SK-N-SH (cell line): Measurements from ENCODE around the gene MAP3K19. TPM values are rescaled to one million over a fixed set of nuclear protein-coding genes. Genes with fewer than 3 reads are reported as not detected.
A peak's percentile ranks its signal among the peaks of the same experiment; 100 is the strongest.

Experiments used
- CTCF ChIA-PET: fragments of 300-600, 350-600 bp; formaldehyde crosslinking; extraction: SDS; loops from one replicate; lab custom pipeline; 2021; lab: Yijun Ruan, JAX
- POLR2A ChIA-PET: fragments of 350-600 bp; sonication (Branson Sonifier 250); formaldehyde crosslinking; extraction: SDS; loops from one replicate; lab custom pipeline; 2020; ENCODE audit warnings: antibody characterized with exemption, inconsistent platforms; lab: Yijun Ruan, JAX
- DNase-seq: peaks from one replicate; pipeline ENCODE4 v3.0.0; 2012
- H2AFZ ChIP-seq: fragments of 200-600 bp; sonication (generic); 2 replicates; pipeline ENCODE4 v1.8.1; 2016; ENCODE audit warnings: antibody characterized with exemption, mild to moderate bottlenecking, low read depth
- H3F3A ChIP-seq: fragments of 200-600 bp; sonication (generic); replicated peaks from 2 replicates; pipeline ENCODE3; 2016; ENCODE audit warnings: antibody characterized with exemption, mild to moderate bottlenecking; ENCODE audit not compliant: insufficient read depth
- H3K27ac ChIP-seq, 2 experiments: fragments of 200-500 bp in 1 of 2; fragments of 200-600 bp in 1 of 2; sonication (Bioruptor generic) in 1 of 2; sonication (generic), shearing (Covaris generic) in 1 of 2; 2 replicates each; pipeline versions ENCODE4 v1.5.1 to v1.6.1; 2014 to 2016; ENCODE audit warnings: low read depth in 2 of 2, inconsistent platforms in 1 of 2, low read length in 1 of 2, mild to moderate bottlenecking in 1 of 2, mixed read lengths in 1 of 2
- H3K27me3 ChIP-seq: fragments of 200-600 bp; sonication (generic), shearing (Covaris generic); 2 replicates; pipeline ENCODE4 v1.6.1; 2016; ENCODE audit warnings: mixed run types; ENCODE audit not compliant: insufficient read depth
- H3K36me3 ChIP-seq, 2 experiments: fragments of 200-500 bp in 1 of 2; fragments of 200-600 bp in 1 of 2; sonication (Bioruptor generic) in 1 of 2; sonication (generic) in 1 of 2; replicated peaks in 1 of 2; 2 replicates each; pipeline versions ENCODE3 to v1.5.1; 2014 to 2016; ENCODE audit warnings: low read length in 1 of 2, mild to moderate bottlenecking in 1 of 2; ENCODE audit not compliant: insufficient read depth in 2 of 2, control insufficient read depth in 1 of 2
- H3K4me1 ChIP-seq, 2 experiments: fragments of 200-500 bp in 1 of 2; fragments of 200-600 bp in 1 of 2; sonication (Bioruptor generic) in 1 of 2; sonication (generic), shearing (Covaris generic) in 1 of 2; 2 replicates each; pipeline versions ENCODE4 v1.5.1 to v1.6.1; 2014 to 2016; ENCODE audit warnings: low read depth in 1 of 2, low read length in 1 of 2, mixed run types in 1 of 2; ENCODE audit not compliant: insufficient read depth in 2 of 2, control insufficient read depth in 1 of 2
- H3K4me2 ChIP-seq: fragments of 200-600 bp; sonication (generic), shearing (Covaris generic); 2 replicates; pipeline ENCODE4 v1.6.1; 2017; ENCODE audit warnings: mixed run types
- H3K4me3 ChIP-seq, 2 experiments: fragments of 200-500 bp in 1 of 2; fragments of 200-600 bp in 1 of 2; sonication (Bioruptor generic) in 1 of 2; sonication (generic), shearing (Covaris generic) in 1 of 2; 2 replicates each; pipeline versions ENCODE4 v1.5.1 to v1.8.1; 2014 to 2016; ENCODE audit warnings: low read depth in 2 of 2, inconsistent platforms in 1 of 2, low read length in 1 of 2, mild to moderate bottlenecking in 1 of 2, mixed read lengths in 1 of 2, moderate library complexity in 1 of 2
- H3K79me2 ChIP-seq: fragments of 200-600 bp; sonication (generic); 2 replicates; pipeline ENCODE4 v1.8.1; 2017; ENCODE audit warnings: mild to moderate bottlenecking; ENCODE audit not compliant: insufficient read depth
- H3K9ac ChIP-seq: fragments of 200-600 bp; sonication (generic); 2 replicates; pipeline ENCODE4 v1.6.1; 2017; ENCODE audit warnings: mixed run types
- H3K9me2 ChIP-seq: fragments of 200-600 bp; sonication (generic); 2 replicates; pipeline ENCODE4 v1.6.1; 2017; ENCODE audit warnings: mixed run types
- H3K9me3 ChIP-seq: fragments of 200-600 bp; sonication (generic); 2 replicates; pipeline ENCODE4 v1.6.1; 2017; ENCODE audit warnings: mixed run types, mild to moderate bottlenecking, moderate library complexity
- H4K20me1 ChIP-seq: fragments of 200-600 bp; sonication (generic); 2 replicates; pipeline ENCODE4 v1.6.1; 2017; ENCODE audit warnings: mild to moderate bottlenecking, mixed run types; ENCODE audit not compliant: insufficient read depth
- ELF1 ChIP-seq: IDR thresholded peaks from 2 replicates; pipeline ENCODE4 v1.4.0; 2012
- EZH2phosphoT487 ChIP-seq: fragments of 200-600 bp; sonication (generic); IDR thresholded peaks from 2 replicates; pipeline ENCODE4 v1.6.1; 2017; ENCODE audit warnings: low read depth, mixed run types, mild to moderate bottlenecking, antibody characterized with exemption, moderate library complexity, borderline replicate concordance
- FOSL2 ChIP-seq: IDR thresholded peaks from 2 replicates; pipeline ENCODE4 v1.4.0; 2012; ENCODE audit warnings: low read depth, mild to moderate bottlenecking, moderate library complexity, borderline replicate concordance
- FOXJ3 ChIP-seq: sonication (generic); formaldehyde crosslinking; IDR thresholded peaks from 2 replicates; pipeline ENCODE4 v1.5.1; 2020; ENCODE audit warnings: mild to moderate bottlenecking, missing genetic modification reagents
- GATA2 ChIP-seq: sonication (generic); formaldehyde crosslinking; IDR thresholded peaks from 2 replicates; pipeline ENCODE4 v1.5.0; 2020; ENCODE audit warnings: mild to moderate bottlenecking, missing genetic modification reagents
- MEF2A ChIP-seq: IDR thresholded peaks from 2 replicates; pipeline ENCODE4 v1.4.0; 2012; ENCODE audit warnings: low read depth, borderline replicate concordance
- MXI1 ChIP-seq: IDR thresholded peaks from 2 replicates; pipeline ENCODE4 v1.6.1; 2012; ENCODE audit warnings: mild to moderate bottlenecking, low read depth, low read length, improper control_type of control experiment
- NRF1 ChIP-seq: IDR thresholded peaks from 2 replicates; pipeline ENCODE4 v1.6.1; 2012; ENCODE audit warnings: low read depth, mild to moderate bottlenecking, low read length
- POLR2AphosphoS5 ChIP-seq: IDR thresholded peaks from 2 replicates; pipeline ENCODE4 v1.6.1; 2012; ENCODE audit warnings: low read depth, low read length
- RAD21 ChIP-seq: IDR thresholded peaks from 2 replicates; pipeline ENCODE4 v1.6.1; 2012; ENCODE audit warnings: mild to moderate bottlenecking, low read length
- RFX5 ChIP-seq: IDR thresholded peaks from 2 replicates; pipeline ENCODE4 v1.6.1; 2012; ENCODE audit warnings: mild to moderate bottlenecking, improper control_type of control experiment, low read length
- TAF1 ChIP-seq: IDR thresholded peaks from 2 replicates; pipeline ENCODE4 v1.6.1; 2012; ENCODE audit warnings: low read depth, mild to moderate bottlenecking, low read length, moderate library complexity, borderline replicate concordance
- TEAD4 ChIP-seq: IDR thresholded peaks from 2 replicates; pipeline ENCODE4 v1.4.0; 2012; ENCODE audit warnings: mild to moderate bottlenecking, borderline replicate concordance; ENCODE audit not compliant: insufficient read depth
- WGBS: methylation state at CpG from one replicate; pipeline ENCODE4 v1.1.6; 2017; ENCODE audit warnings: low lambda C conversion rate; 5-methylcytosine and 5-hydroxymethylcytosine counted together
- polyA plus RNA-seq, 3 experiments: library from polyadenylated mRNA; depleted of rRNA; stranded (reverse); fragments of >200 nt; gene quantifications; 2 replicates each; pipeline ENCODE4 v1.2.3, GENCODE V29; 2012
- TF ChIP-seq, protein P1 (sequence below): fragments of 150-350 bp; IDR thresholded peaks from 2 replicates; pipeline ENCODE4 v1.6.1; 2016; ENCODE audit warnings: mild to moderate bottlenecking, low read depth, low read length
- TF ChIP-seq, protein P2 (sequence below): IDR thresholded peaks from 2 replicates; pipeline ENCODE4 v1.6.1; 2012; ENCODE audit warnings: mild to moderate bottlenecking, low read depth, low read length, moderate library complexity
- TF ChIP-seq, protein P3 (sequence below): IDR thresholded peaks from 2 replicates; pipeline ENCODE4 v1.4.0; 2012; ENCODE audit warnings: low read depth, borderline replicate concordance
- TF ChIP-seq, protein P4 (sequence below): IDR thresholded peaks from 2 replicates; pipeline ENCODE4; 2012
- TF ChIP-seq, protein P5 (sequence below): IDR thresholded peaks from 2 replicates; pipeline ENCODE4 v1.4.0; 2012; ENCODE audit warnings: low read depth, borderline replicate concordance

MAP3K19 gene
- polyA plus RNA-seq, 1 of the 3 experiments (the other 2 are of a cell fraction), result not detected

DNA sequence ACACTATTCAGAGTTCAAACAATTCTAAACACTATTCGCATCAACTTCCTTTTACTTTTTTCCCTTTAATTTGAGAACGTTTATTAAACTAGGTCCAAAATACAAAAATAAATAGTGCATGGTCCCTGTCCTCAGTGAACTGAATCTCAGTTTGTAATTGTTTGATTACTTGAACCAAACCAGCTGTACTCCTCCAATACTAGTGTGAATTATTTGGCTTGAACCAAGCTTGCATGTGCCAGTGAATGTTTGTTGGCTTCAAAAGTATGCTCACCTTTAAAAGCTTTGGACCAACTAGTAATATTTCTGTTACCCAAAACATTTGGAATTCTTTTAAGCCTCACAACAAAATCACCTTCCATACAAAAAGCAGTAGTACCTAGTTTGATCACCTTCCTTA, 113.1 kb downstream of the MAP3K19 start:
- H3K36me3 ChIP-seq, result peaks cover 40 to 62% of the 10 kb centered on the region in 2 experiments
- H3K79me2 ChIP-seq, result peaks cover 100% of the 10 kb centered on the region
- no peak overlapping the region; a peak in 1 of 4 replicates for H3K27ac ChIP-seq
- CTCF ChIA-PET, result no interaction called here
- no peak for DNase-seq
- no peaks in the 10 kb centered on the region for H3K9me2 ChIP-seq
- no peak overlapping the region for H3K9ac ChIP-seq
- H3K4me1 ChIP-seq, result peaks cover 0 to 16% of the 10 kb centered on the region in 2 experiments; a peak in 2 of 4 replicates
- 88% methylated on average over 2 of the region's 2 CpGs for WGBS
- H2AFZ ChIP-seq, result no peak overlapping the region
- H4K20me1 ChIP-seq, result peaks cover 85% of the 10 kb centered on the region
- no peaks in the 10 kb centered on the region for H3K27me3 ChIP-seq
- H3K4me3 ChIP-seq, result no peak overlapping the region
- H3F3A ChIP-seq, result peaks cover 9% of the 10 kb centered on the region
- TF ChIP-seq ELF1 (no peak), FOXJ3 (CRISPR knock-in tag) (no peak), TEAD4 (no peak), MEF2A (no peak)
- TF ChIP-seq, protein P1, sequence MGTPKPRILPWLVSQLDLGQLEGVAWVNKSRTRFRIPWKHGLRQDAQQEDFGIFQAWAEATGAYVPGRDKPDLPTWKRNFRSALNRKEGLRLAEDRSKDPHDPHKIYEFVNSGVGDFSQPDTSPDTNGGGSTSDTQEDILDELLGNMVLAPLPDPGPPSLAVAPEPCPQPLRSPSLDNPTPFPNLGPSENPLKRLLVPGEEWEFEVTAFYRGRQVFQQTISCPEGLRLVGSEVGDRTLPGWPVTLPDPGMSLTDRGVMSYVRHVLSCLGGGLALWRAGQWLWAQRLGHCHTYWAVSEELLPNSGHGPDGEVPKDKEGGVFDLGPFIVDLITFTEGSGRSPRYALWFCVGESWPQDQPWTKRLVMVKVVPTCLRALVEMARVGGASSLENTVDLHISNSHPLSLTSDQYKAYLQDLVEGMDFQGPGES, result no peak
- TF ChIP-seq, all 33 proteins: peak for 0
- POLR2A ChIA-PET, result no interaction called here
- H3K4me2 ChIP-seq, result 0 out of 2 replicates have a peak overlapping the region, but pooled peaks have one; percentile 3
- no peaks in the 10 kb centered on the region for H3K9me3 ChIP-seq

DNA sequence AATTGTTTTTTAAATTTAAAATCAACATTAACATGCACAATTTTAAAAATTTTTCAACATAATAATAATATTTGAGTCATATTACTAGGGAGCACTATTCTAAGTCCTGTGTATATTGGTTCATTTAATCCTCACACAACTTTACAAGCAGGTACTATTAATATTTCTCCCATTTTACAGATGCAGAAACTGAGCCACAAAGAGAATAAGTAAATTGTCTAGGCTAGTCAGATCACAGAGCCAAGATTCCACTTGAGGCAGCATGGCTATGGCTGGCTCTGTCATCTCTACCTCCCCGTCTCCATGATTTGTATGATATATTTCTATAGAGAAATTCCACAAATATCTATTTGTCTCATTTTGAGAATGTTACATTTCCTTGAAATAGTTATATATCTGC, 113.5 kb downstream of the MAP3K19 start:
- Histone ChIP-seq H3K79me2 (peaks cover 100% of the 10 kb centered on the region), H3F3A (peaks cover 9% of the 10 kb centered on the region), H4K20me1 (peaks cover 90% of the 10 kb centered on the region), H3K4me2 (no peak overlapping the region), H3K9ac (no peak overlapping the region), H3K27ac (no peak overlapping the region), H2AFZ (no peak overlapping the region), H3K4me1 (peaks cover 0 to 16% of the 10 kb centered on the region in 2 experiments; a peak in 2 of 4 replicates), H3K36me3 (peaks cover 36 to 57% of the 10 kb centered on the region in 2 experiments), H3K9me3 (no peaks in the 10 kb centered on the region), H3K27me3 (no peaks in the 10 kb centered on the region), H3K9me2 (no peaks in the 10 kb centered on the region), H3K4me3 (no peak overlapping the region)
- no peak for DNase-seq
- 95% methylated on average over 1 of the region's 1 CpG for WGBS
- ChIA-PET POLR2A (no interaction called here), CTCF (no interaction called here)
- TF ChIP-seq NRF1, result no peak
- TF ChIP-seq TAF1, result no peak
- TF ChIP-seq EZH2phosphoT487, result no peak
- TF ChIP-seq RFX5, result no peak
- TF ChIP-seq, protein P2, sequence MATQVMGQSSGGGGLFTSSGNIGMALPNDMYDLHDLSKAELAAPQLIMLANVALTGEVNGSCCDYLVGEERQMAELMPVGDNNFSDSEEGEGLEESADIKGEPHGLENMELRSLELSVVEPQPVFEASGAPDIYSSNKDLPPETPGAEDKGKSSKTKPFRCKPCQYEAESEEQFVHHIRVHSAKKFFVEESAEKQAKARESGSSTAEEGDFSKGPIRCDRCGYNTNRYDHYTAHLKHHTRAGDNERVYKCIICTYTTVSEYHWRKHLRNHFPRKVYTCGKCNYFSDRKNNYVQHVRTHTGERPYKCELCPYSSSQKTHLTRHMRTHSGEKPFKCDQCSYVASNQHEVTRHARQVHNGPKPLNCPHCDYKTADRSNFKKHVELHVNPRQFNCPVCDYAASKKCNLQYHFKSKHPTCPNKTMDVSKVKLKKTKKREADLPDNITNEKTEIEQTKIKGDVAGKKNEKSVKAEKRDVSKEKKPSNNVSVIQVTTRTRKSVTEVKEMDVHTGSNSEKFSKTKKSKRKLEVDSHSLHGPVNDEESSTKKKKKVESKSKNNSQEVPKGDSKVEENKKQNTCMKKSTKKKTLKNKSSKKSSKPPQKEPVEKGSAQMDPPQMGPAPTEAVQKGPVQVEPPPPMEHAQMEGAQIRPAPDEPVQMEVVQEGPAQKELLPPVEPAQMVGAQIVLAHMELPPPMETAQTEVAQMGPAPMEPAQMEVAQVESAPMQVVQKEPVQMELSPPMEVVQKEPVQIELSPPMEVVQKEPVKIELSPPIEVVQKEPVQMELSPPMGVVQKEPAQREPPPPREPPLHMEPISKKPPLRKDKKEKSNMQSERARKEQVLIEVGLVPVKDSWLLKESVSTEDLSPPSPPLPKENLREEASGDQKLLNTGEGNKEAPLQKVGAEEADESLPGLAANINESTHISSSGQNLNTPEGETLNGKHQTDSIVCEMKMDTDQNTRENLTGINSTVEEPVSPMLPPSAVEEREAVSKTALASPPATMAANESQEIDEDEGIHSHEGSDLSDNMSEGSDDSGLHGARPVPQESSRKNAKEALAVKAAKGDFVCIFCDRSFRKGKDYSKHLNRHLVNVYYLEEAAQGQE, result no peak
- TF ChIP-seq, protein P3, sequence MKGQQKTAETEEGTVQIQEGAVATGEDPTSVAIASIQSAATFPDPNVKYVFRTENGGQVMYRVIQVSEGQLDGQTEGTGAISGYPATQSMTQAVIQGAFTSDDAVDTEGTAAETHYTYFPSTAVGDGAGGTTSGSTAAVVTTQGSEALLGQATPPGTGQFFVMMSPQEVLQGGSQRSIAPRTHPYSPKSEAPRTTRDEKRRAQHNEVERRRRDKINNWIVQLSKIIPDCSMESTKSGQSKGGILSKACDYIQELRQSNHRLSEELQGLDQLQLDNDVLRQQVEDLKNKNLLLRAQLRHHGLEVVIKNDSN, result no peak
- no peak for TF ChIP-seq MXI1
- TF ChIP-seq RAD21, result no peak
- TF ChIP-seq POLR2AphosphoS5, result no peak
- no peak for TF ChIP-seq GATA2
- no peak for TF ChIP-seq FOSL2
- TF ChIP-seq, protein P4, sequence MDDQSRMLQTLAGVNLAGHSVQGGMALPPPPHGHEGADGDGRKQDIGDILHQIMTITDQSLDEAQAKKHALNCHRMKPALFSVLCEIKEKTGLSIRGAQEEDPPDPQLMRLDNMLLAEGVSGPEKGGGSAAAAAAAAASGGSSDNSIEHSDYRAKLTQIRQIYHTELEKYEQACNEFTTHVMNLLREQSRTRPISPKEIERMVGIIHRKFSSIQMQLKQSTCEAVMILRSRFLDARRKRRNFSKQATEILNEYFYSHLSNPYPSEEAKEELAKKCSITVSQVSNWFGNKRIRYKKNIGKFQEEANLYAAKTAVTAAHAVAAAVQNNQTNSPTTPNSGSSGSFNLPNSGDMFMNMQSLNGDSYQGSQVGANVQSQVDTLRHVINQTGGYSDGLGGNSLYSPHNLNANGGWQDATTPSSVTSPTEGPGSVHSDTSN, result no peak
- TF ChIP-seq FOXJ3 (CRISPR knock-in tag), result no peak
- TF ChIP-seq, protein P5, sequence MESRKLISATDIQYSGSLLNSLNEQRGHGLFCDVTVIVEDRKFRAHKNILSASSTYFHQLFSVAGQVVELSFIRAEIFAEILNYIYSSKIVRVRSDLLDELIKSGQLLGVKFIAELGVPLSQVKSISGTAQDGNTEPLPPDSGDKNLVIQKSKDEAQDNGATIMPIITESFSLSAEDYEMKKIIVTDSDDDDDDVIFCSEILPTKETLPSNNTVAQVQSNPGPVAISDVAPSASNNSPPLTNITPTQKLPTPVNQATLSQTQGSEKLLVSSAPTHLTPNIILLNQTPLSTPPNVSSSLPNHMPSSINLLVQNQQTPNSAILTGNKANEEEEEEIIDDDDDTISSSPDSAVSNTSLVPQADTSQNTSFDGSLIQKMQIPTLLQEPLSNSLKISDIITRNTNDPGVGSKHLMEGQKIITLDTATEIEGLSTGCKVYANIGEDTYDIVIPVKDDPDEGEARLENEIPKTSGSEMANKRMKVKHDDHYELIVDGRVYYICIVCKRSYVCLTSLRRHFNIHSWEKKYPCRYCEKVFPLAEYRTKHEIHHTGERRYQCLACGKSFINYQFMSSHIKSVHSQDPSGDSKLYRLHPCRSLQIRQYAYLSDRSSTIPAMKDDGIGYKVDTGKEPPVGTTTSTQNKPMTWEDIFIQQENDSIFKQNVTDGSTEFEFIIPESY, result no peak
